ENCODE results near the gene GJC2.

DNA sequence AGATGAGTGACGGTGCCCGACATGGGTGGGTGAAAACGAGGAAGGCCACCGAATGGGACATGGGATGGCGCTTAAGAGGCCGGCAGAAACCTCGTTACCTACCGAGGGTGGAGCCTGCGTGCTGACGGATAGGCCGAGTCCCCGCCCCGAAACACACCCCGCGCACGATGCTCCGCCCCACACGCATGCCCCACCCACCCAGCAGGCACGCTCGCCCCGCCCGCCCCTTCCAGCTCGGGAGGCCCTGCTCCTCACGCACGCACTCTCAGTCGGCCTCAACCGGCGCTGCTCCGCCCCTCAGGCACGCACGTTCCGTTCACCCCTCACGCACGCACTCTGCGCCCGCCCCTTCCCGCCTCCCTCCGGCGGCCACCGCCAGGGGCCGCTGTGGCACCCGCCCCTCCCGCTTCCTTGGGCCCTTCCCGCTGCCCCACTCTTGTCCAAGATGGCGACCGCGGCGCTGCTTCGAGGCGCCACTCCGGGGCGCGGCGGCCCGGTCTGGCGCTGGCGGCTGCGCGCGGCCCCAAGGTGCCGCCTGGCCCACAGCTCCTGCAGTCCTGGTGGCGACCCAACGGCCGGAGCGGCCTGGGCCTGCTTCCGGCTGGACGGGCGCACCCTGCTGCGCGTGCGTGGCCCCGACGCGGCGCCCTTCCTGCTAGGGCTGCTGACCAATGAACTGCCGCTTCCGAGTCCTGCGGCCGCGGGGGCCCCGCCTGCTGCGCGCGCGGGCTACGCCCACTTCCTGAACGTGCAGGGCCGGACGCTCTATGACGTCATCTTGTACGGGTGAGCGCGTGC, 15.8 kb downstream of the GJC2 start, which contains the start of gene IBA57:
- peak in 3 of 4 experiments; percentile 91 to 96 (median 95) for TF ChIP-seq CTCF (IDR thresholded peaks at IDR 0.05)
- TF ChIP-seq POLR2AphosphoS5 (IDR thresholded peaks at IDR 0.05), result peak; percentile 80
- TF ChIP-seq EP300 (IDR thresholded peaks at IDR 0.05), result peak; percentile 75

All from gastroesophageal sphincter (tissue), 3 donors.